ENCODE data around the gene KIF2C. TPM values are rescaled to one million over a fixed set of nuclear protein-coding genes. Genes with fewer than 3 reads are reported as not detected.

The KIF2C gene
- total RNA-seq (1 to 10 TPM; 1.4 to 1.5 TPM), polyA plus RNA-seq (under 1 TPM in 1 of 2 donors, not detected in 1; 0.16 TPM)

DNA sequence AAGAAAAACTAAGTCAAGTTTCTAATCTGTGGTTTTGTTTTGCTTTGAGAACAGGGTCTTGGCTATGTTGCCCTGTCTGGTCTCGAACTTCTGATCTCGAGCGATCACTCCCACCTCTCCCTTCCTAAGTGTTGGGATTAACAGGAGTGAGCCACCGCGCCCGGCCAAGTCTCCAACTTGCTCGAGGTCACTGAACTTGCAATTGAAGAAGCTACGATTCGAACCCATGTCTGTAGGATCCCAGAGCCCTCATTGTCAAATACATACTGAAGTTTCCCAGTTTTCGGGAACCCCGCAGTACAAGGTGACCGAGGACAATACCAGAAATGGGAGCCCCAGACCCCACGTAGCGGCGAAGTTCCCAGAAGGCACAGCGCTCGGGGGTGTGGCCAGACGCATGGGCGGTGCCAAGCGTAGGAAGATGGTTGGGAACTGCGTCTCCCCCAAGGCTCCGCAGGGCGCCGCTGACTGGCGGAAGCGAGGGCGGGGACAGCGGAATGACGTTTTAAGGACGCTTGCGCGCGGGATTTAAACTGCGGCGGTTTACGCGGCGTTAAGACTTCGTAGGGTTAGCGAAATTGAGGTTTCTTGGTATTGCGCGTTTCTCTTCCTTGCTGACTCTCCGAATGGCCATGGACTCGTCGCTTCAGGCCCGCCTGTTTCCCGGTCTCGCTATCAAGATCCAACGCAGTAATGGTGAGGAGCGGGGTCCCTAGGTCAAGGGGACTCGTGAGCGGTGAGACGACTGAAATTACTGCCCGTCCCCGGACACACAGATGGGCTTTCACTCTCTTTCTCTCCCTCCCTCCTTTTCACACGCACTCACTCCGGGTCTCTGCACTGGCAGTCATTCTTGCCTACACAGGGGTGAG lies at the start of gene KIF2C:
KIF2C (plus strand) TSS at position 531 of the 872 bp plus-strand sequence; CDS start at position 627, 96 bp downstream.
- Histone ChIP-seq H3K4me1 (ENCODE audit: insufficient read depth, low read length) (peaks cover 15% of the 10 kb centered on the region), H3K27ac (ENCODE audit: low read depth, low read length) (peak within 1 kb of the TSS; percentile 79), H3K27me3 (ENCODE audit: insufficient read depth, low read length) (no peaks in the 10 kb centered on the region), H3K9me3 (ENCODE audit: control insufficient read depth in 1 of 2, low read length in 2 of 2) (no peaks in the 10 kb centered on the region), H3K4me3 (ENCODE audit: low read length in 2 of 2) (peak within 1 kb of the TSS; percentile 78 to 82), H3K36me3 (ENCODE audit: insufficient read depth, low read length) (no peaks in the 10 kb centered on the region)
- Mint-ChIP-seq H3K9me3 (no peaks in the 10 kb centered on the region), H3K36me3 (peaks cover 0 to 2% of the 10 kb centered on the region in 2 donors), H3K27ac (peak within 1 kb of the TSS; percentile 95 to 97 (median 96)), H3K4me3 (peak within 1 kb of the TSS; percentile 92 to 98 (median 95)), H3K27me3 (no peaks in the 10 kb centered on the region), H3K4me1 (peaks cover 5 to 26% (median 15%) of the 10 kb centered on the region in 4 donors)
- POLR2A ChIA-PET (ENCODE audit: partially characterized antibody), result interaction anchor here (0.5 to 2.4 kb wide), 8 partner anchors 9 to 80 kb away, joined by 3 to 25 read pairs (median 4); partner anchors contain the start of genes PLK3, RNU5D-1 and RPS8
- DNase-seq, result peak; percentile 93 to 96 (median 95)
- CTCF ChIA-PET (ENCODE audit: partially characterized antibody), result interaction anchor here (1.2 to 1.3 kb wide), 3 partner anchors 8 to 25 kb away, joined by 3 to 10 read pairs (median 5); partner anchors contain the start of gene RNU5D-1
- intact Hi-C loops (cut with micrococcal nuclease), result loop anchor here (1.0 to 5.0 kb wide), 4 partner anchors 8 to 843 kb away; partner anchors contain the start of genes MUTYH, NASP, RNU5D-1 and RPS8

DNA sequence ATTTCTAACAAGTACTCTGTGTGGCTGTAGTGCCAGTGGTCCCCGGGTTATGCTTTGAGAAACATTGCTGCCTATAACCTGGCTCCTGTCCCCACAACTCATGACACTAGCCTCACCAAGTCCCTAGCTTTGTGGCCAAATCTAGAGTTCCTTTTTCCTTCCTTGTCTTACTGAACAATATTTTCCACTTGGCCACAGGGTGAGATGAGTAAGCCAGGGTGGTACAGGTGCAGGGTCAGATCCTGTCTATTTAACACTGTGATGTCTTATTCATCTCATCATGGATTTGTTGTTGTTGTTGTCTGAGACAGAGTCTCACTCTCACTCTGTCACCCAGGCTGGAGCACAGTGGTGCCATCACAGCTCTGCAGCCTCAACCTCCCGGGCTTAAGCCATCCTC lies 46.5 kb upstream of the KIF2C start:
- H3K4me3 ChIP-seq (ENCODE audit: low read length in 2 of 2), result no peak overlapping the region

DNA sequence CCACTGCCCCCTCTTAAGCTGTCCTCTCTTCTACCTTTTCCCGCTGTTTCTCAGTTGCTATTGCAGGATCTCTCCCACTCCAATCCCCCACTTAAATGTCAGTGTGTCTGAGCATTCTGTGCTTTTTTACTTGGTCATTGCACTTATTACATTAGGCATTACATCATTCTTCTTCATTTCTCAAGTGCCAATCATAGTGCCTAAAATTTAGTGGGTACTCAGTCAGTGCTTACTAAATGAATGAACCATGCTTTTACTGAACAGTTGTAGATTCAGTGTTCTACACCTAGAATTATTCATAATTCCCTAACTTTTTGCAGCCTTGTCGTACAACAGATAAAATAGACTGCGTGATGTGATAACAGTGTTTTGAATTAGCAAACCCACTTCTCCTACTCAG lies 45.7 kb upstream of the KIF2C start:
- no peaks in the 10 kb centered on the region for H3K36me3 ChIP-seq (ENCODE audit: insufficient read depth, low read length)
- POLR2A ChIA-PET (ENCODE audit: partially characterized antibody), result no interaction called here

More for the DNA sequence above, 46.5 kb upstream of the KIF2C start:
- Histone ChIP-seq H3K9me3 (ENCODE audit: control insufficient read depth in 1 of 2, low read length in 2 of 2) (no peaks in the 10 kb centered on the region), H3K27me3 (ENCODE audit: insufficient read depth, low read length) (no peaks in the 10 kb centered on the region), H3K4me1 (ENCODE audit: insufficient read depth, low read length) (peaks cover 12% of the 10 kb centered on the region), H3K27ac (ENCODE audit: low read depth, low read length) (no peak overlapping the region), H3K36me3 (ENCODE audit: insufficient read depth, low read length) (no peaks in the 10 kb centered on the region)
- no peak overlapping the region for H3K4me3 Mint-ChIP-seq
- H3K36me3 Mint-ChIP-seq, result no peaks in the 10 kb centered on the region
- peaks cover 0 to 2% (median 0%) of the 10 kb centered on the region in 8 donors for H3K9me3 Mint-ChIP-seq
- DNase-seq, result no peak
- POLR2A ChIA-PET (ENCODE audit: partially characterized antibody), result no interaction called here
- peaks cover 4 to 19% (median 11%) of the 10 kb centered on the region in 4 donors for H3K4me1 Mint-ChIP-seq
- intact Hi-C loops (cut with micrococcal nuclease), result no loop called here
- CTCF ChIA-PET (ENCODE audit: partially characterized antibody), result no interaction called here
- peaks cover 0 to 3% of the 10 kb centered on the region in 2 donors for H3K27me3 Mint-ChIP-seq
- no peak overlapping the region for H3K27ac Mint-ChIP-seq

DNA sequence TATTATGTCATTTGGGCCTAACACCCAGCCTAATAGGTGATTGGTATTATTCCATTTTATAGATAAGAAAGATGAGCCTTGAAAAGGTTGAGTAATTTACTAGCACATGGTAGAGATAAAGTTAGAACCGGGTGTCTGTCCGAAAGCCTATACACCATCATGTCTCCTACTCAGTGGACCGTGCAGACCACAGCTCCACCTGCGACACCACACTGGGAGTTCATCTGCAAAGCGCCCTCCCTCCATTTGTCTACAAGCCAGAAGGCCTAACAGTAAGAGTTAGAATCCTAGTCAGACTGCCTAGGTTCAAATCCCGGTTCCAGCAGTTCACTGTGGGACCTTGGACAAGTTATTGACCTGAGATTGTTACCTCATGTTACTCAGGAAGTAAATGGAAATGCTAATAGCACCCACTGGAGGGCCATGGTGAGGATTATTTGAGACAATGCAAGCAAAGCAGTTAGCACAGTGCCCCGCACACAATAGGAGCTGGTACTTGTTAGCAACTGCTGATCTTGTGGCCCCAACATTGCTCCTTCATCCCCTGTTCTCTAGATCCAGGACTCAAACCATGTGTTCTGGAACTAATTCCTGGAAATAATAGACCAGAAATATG lies 44.7 kb upstream of the KIF2C start:
- no peak overlapping the region for H3K4me3 ChIP-seq (ENCODE audit: low read length in 2 of 2)
- no peak overlapping the region for H3K27ac ChIP-seq (ENCODE audit: low read depth, low read length)
- intact Hi-C loops (cut with micrococcal nuclease), result no loop called here
- H3K27me3 Mint-ChIP-seq, result peaks cover 0 to 3% of the 10 kb centered on the region in 2 donors
- H3K27ac Mint-ChIP-seq, result no peak overlapping the region
- DNase-seq, result no peak
- H3K4me3 Mint-ChIP-seq, result no peak overlapping the region
- peaks cover 0 to 2% (median 0%) of the 10 kb centered on the region in 8 donors for H3K9me3 Mint-ChIP-seq
- H3K4me1 Mint-ChIP-seq, result peaks cover 4 to 19% (median 11%) of the 10 kb centered on the region in 4 donors
- POLR2A ChIA-PET (ENCODE audit: partially characterized antibody), result interaction anchor here (2.3 kb wide), 1 partner anchor 20 kb away, joined by 12 read pairs; the partner anchor contains the start of genes ARMH1 and TMEM53
- CTCF ChIA-PET (ENCODE audit: partially characterized antibody), result interaction anchor here (1.6 to 2.9 kb wide), 2 partner anchors 8 to 12 kb away, joined by 5 to 13 read pairs; no protein-coding TSS in a partner anchor
- H3K36me3 Mint-ChIP-seq, result no peaks in the 10 kb centered on the region
- no peaks in the 10 kb centered on the region for H3K9me3 ChIP-seq (ENCODE audit: control insufficient read depth in 1 of 2, low read length in 2 of 2)
- no peaks in the 10 kb centered on the region for H3K36me3 ChIP-seq (ENCODE audit: insufficient read depth, low read length)
- no peaks in the 10 kb centered on the region for H3K27me3 ChIP-seq (ENCODE audit: insufficient read depth, low read length)
- peaks cover 12% of the 10 kb centered on the region for H3K4me1 ChIP-seq (ENCODE audit: insufficient read depth, low read length)

More for the DNA sequence above, 45.7 kb upstream of the KIF2C start:
- peaks cover 0 to 3% of the 10 kb centered on the region in 2 donors for H3K27me3 Mint-ChIP-seq
- CTCF ChIA-PET (ENCODE audit: partially characterized antibody), result no interaction called here
- H3K9me3 Mint-ChIP-seq, result peaks cover 0 to 2% (median 0%) of the 10 kb centered on the region in 8 donors
- peak overlapping the region in 1 of 7 donors; percentile 1 for H3K27ac Mint-ChIP-seq
- no peaks in the 10 kb centered on the region for H3K27me3 ChIP-seq (ENCODE audit: insufficient read depth, low read length)
- no peak overlapping the region for H3K27ac ChIP-seq (ENCODE audit: low read depth, low read length)
- H3K4me3 Mint-ChIP-seq, result no peak overlapping the region
- no peaks in the 10 kb centered on the region for H3K36me3 Mint-ChIP-seq
- peaks cover 4 to 19% (median 11%) of the 10 kb centered on the region in 4 donors for H3K4me1 Mint-ChIP-seq
- DNase-seq, result no peak
- H3K4me3 ChIP-seq (ENCODE audit: low read length in 2 of 2), result no peak overlapping the region
- intact Hi-C loops (cut with micrococcal nuclease), result no loop called here
- peaks cover 12% of the 10 kb centered on the region for H3K4me1 ChIP-seq (ENCODE audit: insufficient read depth, low read length)
- no peaks in the 10 kb centered on the region for H3K9me3 ChIP-seq (ENCODE audit: control insufficient read depth in 1 of 2, low read length in 2 of 2)

DNA sequence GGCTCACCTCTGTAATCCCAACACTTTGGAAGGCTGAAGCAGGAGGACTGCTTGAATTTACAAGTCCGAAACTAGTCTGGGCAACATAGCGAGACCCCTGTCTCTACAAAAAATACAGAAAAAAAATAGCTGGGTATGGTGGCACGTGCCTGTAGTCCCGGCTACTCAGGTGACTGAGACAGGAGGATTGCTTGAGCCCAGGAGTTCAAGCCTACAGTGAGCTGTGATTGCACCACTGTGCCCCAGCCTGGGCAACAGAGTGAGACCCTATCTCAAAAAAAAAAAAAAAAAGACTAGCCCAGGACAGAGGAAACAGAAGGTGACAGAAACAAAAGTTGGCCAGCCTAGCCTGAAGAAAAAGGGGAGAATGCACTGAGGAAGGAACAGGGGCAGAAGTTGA lies 44.0 kb upstream of the KIF2C start:
- Mint-ChIP-seq H3K4me1 (peaks cover 4 to 19% (median 11%) of the 10 kb centered on the region in 4 donors), H3K27ac (peak overlapping the region in 1 of 7 donors; percentile 17), H3K27me3 (peaks cover 0 to 3% of the 10 kb centered on the region in 2 donors), H3K9me3 (peaks cover 0 to 2% (median 0%) of the 10 kb centered on the region in 8 donors), H3K36me3 (no peaks in the 10 kb centered on the region), H3K4me3 (no peak overlapping the region)
- CTCF ChIA-PET (ENCODE audit: partially characterized antibody), result interaction anchor here (1.6 to 2.9 kb wide), 3 partner anchors 9 to 22 kb away, joined by 5 to 13 read pairs (median 6); no protein-coding TSS in a partner anchor
- no peaks in the 10 kb centered on the region for H3K27me3 ChIP-seq (ENCODE audit: insufficient read depth, low read length)
- peaks cover 12% of the 10 kb centered on the region for H3K4me1 ChIP-seq (ENCODE audit: insufficient read depth, low read length)
- H3K4me3 ChIP-seq (ENCODE audit: low read length in 2 of 2), result no peak overlapping the region
- no peaks in the 10 kb centered on the region for H3K9me3 ChIP-seq (ENCODE audit: control insufficient read depth in 1 of 2, low read length in 2 of 2)
- H3K36me3 ChIP-seq (ENCODE audit: insufficient read depth, low read length), result no peaks in the 10 kb centered on the region
- DNase-seq, result no peak
- H3K27ac ChIP-seq (ENCODE audit: low read depth, low read length), result no peak overlapping the region
- intact Hi-C loops (cut with micrococcal nuclease), result no loop called here
- POLR2A ChIA-PET (ENCODE audit: partially characterized antibody), result interaction anchor here (2.3 kb wide), 1 partner anchor 21 kb away, joined by 12 read pairs; the partner anchor contains the start of genes ARMH1 and TMEM53

DNA sequence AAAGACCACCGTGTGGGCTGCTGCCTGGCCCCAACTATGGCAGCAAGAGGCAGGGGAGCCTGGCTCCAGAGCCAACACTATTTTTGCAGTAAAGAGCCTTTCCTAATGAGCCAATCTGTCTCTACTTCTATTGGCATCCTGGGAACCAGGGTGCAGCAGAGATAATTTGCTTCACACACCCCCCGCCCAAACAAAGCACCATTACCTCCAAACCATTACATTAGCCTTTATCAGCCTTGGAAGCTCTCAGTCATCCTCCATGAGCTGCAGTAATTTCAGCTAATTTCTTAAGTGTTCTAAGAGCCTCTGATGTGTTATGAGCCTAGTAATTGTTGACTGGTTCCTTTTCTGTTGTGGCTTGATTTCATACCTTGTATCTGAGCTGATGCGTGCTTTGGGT lies 43.5 kb upstream of the KIF2C start:
- H3K27me3 Mint-ChIP-seq, result peaks cover 0 to 3% of the 10 kb centered on the region in 2 donors
- H3K4me3 ChIP-seq (ENCODE audit: low read length in 2 of 2), result no peak overlapping the region
- H3K27ac Mint-ChIP-seq, result peak overlapping the region in 3 of 7 donors; percentile 17 to 57 (median 29)
- peaks cover 4 to 19% (median 11%) of the 10 kb centered on the region in 4 donors for H3K4me1 Mint-ChIP-seq
- no peaks in the 10 kb centered on the region for H3K36me3 Mint-ChIP-seq
- peaks cover 12% of the 10 kb centered on the region for H3K4me1 ChIP-seq (ENCODE audit: insufficient read depth, low read length)
- ChIA-PET CTCF (ENCODE audit: partially characterized antibody) (interaction anchor here (1.0 to 2.9 kb wide), 10 partner anchors 9 to 44 kb away, joined by 3 to 13 read pairs (median 4); partner anchors contain the start of genes ARMH1, RNU5D-1 and TMEM53), POLR2A (ENCODE audit: partially characterized antibody) (interaction anchor here (0.8 to 2.3 kb wide), 8 partner anchors 17 to 804 kb away, joined by 3 to 15 read pairs (median 4); partner anchors contain the start of genes ARMH1, CCDC163, MMACHC and RPS8)
- H3K27ac ChIP-seq (ENCODE audit: low read depth, low read length), result no peak overlapping the region
- H3K27me3 ChIP-seq (ENCODE audit: insufficient read depth, low read length), result no peaks in the 10 kb centered on the region
- no peak overlapping the region for H3K4me3 Mint-ChIP-seq
- DNase-seq, result no peak
- H3K9me3 ChIP-seq (ENCODE audit: control insufficient read depth in 1 of 2, low read length in 2 of 2), result no peaks in the 10 kb centered on the region
- H3K36me3 ChIP-seq (ENCODE audit: insufficient read depth, low read length), result no peaks in the 10 kb centered on the region
- intact Hi-C loops (cut with micrococcal nuclease), result no loop called here
- peaks cover 0 to 2% (median 0%) of the 10 kb centered on the region in 8 donors for H3K9me3 Mint-ChIP-seq
